ENCODE data around the gene DDAH1.

Gene DDAH1

GRCh38 chr1:85393490-85393889 lies 71.5 kb downstream of the DDAH1 start:
- DNase-seq (ENCODE audit: low read depth, low spot score): no peak

GRCh38 chr1:85388416-85388815 lies 76.5 kb downstream of the DDAH1 start:
- DNase-seq (ENCODE audit: low read depth, low spot score): no peak

GRCh38 chr1:85387781-85388180 lies 77.2 kb downstream of the DDAH1 start:
- no peak for DNase-seq (ENCODE audit: low read depth, low spot score)

- no peak for DNase-seq (ENCODE audit: low read depth, low spot score)
These were observed 78.8 kb downstream of the DDAH1 start for GRCh38 chr1:85386068-85386722.

GRCh38 chr1:85379203-85380136 lies 85.5 kb downstream of the DDAH1 start:
- no peak for DNase-seq (ENCODE audit: low read depth, low spot score)

GRCh38 chr1:85378534-85378933 lies 86.4 kb downstream of the DDAH1 start:
- no peak for DNase-seq (ENCODE audit: low read depth, low spot score)

GRCh38 chr1:85376356-85376755 lies 88.6 kb downstream of the DDAH1 start:
- no peak for DNase-seq (ENCODE audit: low read depth, low spot score)

GRCh38 chr1:85375493-85375892 lies 89.5 kb downstream of the DDAH1 start:
- no peak for DNase-seq (ENCODE audit: low read depth, low spot score)

GRCh38 chr1:85374160-85374559 lies 90.8 kb downstream of the DDAH1 start:
- DNase-seq (ENCODE audit: low read depth, low spot score): no peak

GRCh38 chr1:85373378-85373708 lies 91.6 kb downstream of the DDAH1 start:
- DNase-seq (ENCODE audit: low read depth, low spot score): no peak

- no peak for DNase-seq (ENCODE audit: low read depth, low spot score)
These were observed 92.1 kb downstream of the DDAH1 start for GRCh38 chr1:85372683-85373377.

- DNase-seq (ENCODE audit: low read depth, low spot score): no peak
These were observed 93.9 kb downstream of the DDAH1 start for GRCh38 chr1:85371021-85371420.

- no peak for DNase-seq (ENCODE audit: low read depth, low spot score)
These were observed 96.7 kb downstream of the DDAH1 start for GRCh38 chr1:85368073-85368770.

GRCh38 chr1:85366391-85367170 lies 98.4 kb downstream of the DDAH1 start:
- DNase-seq (ENCODE audit: low read depth, low spot score): no peak

GRCh38 chr1:85365851-85366250 lies 99.1 kb downstream of the DDAH1 start:
- no peak for DNase-seq (ENCODE audit: low read depth, low spot score)

GRCh38 chr1:85363521-85363920 lies 101.4 kb downstream of the DDAH1 start:
- no peak for DNase-seq (ENCODE audit: low read depth, low spot score)

GRCh38 chr1:85363092-85363491 lies 101.9 kb downstream of the DDAH1 start:
- no peak for DNase-seq (ENCODE audit: low read depth, low spot score)

- DNase-seq (ENCODE audit: low read depth, low spot score): no peak
These were observed 103.2 kb downstream of the DDAH1 start for GRCh38 chr1:85361606-85362296.

- DNase-seq (ENCODE audit: low read depth, low spot score): peak; percentile 20
These were observed 104.0 kb downstream of the DDAH1 start for GRCh38 chr1:85360730-85361493.

All from brain pericyte (primary cell).